Measurements from ENCODE around the gene SERTAD3. TPM values are rescaled to one million over a fixed set of nuclear protein-coding genes. Genes with fewer than 3 reads are reported as not detected.

The SERTAD3 gene
- polyA plus RNA-seq, 2 of the 4 experiments (the other 2 are of a cell fraction) = 39.7 to 40.2 TPM

DNA sequence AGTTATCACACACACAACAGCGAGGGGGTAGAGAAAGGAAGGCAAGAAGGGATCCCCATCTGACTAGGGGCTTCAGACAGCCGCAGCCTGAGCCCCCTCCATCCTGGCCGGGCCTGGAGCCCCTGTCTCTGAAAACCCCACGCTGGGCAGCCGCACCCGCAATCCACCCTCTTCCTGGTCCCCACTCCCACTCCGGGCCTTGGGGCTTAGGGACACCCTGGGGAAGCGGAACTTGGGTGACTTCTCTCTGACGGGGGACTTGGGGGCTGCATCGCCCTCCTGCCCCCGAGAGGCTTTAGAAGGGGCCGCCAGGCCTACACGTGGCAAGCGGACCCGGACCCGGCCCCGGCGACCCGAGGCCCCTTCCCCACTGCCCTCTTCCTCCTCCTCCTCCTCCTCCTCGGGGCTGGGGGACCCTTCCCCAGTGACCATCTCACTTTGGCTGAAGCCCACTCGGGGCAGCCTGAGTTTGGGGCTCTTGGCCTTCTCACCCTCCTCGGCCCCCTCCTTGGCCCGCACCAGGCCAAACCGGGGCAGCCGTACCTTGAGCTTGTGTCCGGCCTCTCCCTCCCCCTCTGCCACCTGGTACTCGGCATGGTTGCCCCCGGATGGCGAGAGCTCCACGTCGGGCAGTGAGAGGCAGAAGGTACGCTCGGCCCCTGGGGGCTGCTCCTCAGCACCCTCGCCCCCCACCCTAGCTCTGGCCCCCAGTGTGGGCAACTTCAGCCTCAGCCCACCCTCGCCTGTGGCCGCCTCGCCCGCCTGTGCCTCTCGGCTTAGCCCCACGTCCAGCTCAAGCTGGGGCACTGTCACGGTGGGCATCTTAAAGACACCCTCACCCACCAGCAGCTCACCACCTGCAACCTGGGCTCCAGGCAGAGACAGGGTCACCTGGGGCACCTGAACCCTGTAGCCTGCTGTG lies 50.0 kb downstream of the SERTAD3 start:
- no peaks in the 10 kb centered on the region for H3K9me3 ChIP-seq
- 82% methylated on average over 38 of the region's 41 CpGs for WGBS (ENCODE audit: missing lambda C conversion rate)
- no peak overlapping the region for H3K4me3 ChIP-seq
- ChIA-PET POLR2A (interaction anchor here (0.9 to 2.1 kb wide), 2 partner anchors 26 to 32 kb away, joined by 6 to 8 read pairs; partner anchors contain the start of gene SERTAD1), CTCF (interaction anchor here (0.7 to 4.3 kb wide), 11 partner anchors 7 to 241 kb away, joined by 3 to 35 read pairs (median 5); no protein-coding TSS in a partner anchor)
- no peak for FAIRE-seq
- no peaks in the 10 kb centered on the region for H3K4me1 ChIP-seq
- H3K4me2 ChIP-seq = no peak overlapping the region
- no peak for TF ChIP-seq PHF8 (IDR thresholded peaks at IDR 0.05; ENCODE audit: borderline replicate concordance, low read depth)
- TF ChIP-seq, protein P1, sequence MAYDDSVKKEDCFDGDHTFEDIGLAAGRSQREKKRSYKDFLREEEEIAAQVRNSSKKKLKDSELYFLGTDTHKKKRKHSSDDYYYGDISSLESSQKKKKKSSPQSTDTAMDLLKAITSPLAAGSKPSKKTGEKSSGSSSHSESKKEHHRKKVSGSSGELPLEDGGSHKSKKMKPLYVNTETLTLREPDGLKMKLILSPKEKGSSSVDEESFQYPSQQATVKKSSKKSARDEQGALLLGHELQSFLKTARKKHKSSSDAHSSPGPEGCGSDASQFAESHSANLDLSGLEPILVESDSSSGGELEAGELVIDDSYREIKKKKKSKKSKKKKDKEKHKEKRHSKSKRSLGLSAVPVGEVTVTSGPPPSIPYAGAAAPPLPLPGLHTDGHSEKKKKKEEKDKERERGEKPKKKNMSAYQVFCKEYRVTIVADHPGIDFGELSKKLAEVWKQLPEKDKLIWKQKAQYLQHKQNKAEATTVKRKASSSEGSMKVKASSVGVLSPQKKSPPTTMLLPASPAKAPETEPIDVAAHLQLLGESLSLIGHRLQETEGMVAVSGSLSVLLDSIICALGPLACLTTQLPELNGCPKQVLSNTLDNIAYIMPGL (CRISPR knock-in tag; IDR thresholded peaks at IDR 0.05; ENCODE audit: borderline replicate concordance) = no peak
- TF ChIP-seq RCOR1 (IDR thresholded peaks at IDR 0.05; ENCODE audit: low read depth, low read length) = no peak
- no peak for TF ChIP-seq RFX5 (IDR thresholded peaks at IDR 0.05)
- no peak for TF ChIP-seq USF2 (IDR thresholded peaks at IDR 0.05)
- TF ChIP-seq RARB (CRISPR knock-in tag; IDR thresholded peaks at IDR 0.05) = no peak
- no peak for TF ChIP-seq REST (IDR thresholded peaks at IDR 0.05)
- no peak for TF ChIP-seq NR3C1 (IDR thresholded peaks at IDR 0.05)
- no peak for TF ChIP-seq MYC (IDR thresholded peaks at IDR 0.05; ENCODE audit: borderline replicate concordance, low read length)
- TF ChIP-seq SMC3 (IDR thresholded peaks at IDR 0.05) = no peak
- TF ChIP-seq NPAS2 (CRISPR knock-in tag; IDR thresholded peaks at IDR 0.05; ENCODE audit: borderline replicate concordance) = no peak
- no peak for TF ChIP-seq TFCP2L1 (CRISPR knock-in tag; IDR thresholded peaks at IDR 0.05)
- TF ChIP-seq, protein P2, sequence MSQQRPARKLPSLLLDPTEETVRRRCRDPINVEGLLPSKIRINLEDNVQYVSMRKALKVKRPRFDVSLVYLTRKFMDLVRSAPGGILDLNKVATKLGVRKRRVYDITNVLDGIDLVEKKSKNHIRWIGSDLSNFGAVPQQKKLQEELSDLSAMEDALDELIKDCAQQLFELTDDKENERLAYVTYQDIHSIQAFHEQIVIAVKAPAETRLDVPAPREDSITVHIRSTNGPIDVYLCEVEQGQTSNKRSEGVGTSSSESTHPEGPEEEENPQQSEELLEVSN (IDR thresholded peaks at IDR 0.05; ENCODE audit: borderline replicate concordance, low read depth) = no peak
- TF ChIP-seq EHMT2 (IDR thresholded peaks at IDR 0.05; ENCODE audit: low read depth) = no peak
- TF ChIP-seq BHLHE40 (IDR thresholded peaks at IDR 0.05; ENCODE audit: low read depth, low read length) = no peak
- TF ChIP-seq HOXB13 (CRISPR knock-in tag; IDR thresholded peaks at IDR 0.05; ENCODE audit: low read depth) = no peak
- TF ChIP-seq MAX (IDR thresholded peaks at IDR 0.05) = no peak
- no peak for TF ChIP-seq KDM5A (IDR thresholded peaks at IDR 0.05)
- no peak for TF ChIP-seq ZNF302 (CRISPR knock-in tag; IDR thresholded peaks at IDR 0.05)
- no peak overlapping the region; a peak in 1 of 6 replicates for H3K27ac ChIP-seq
- ATAC-seq = no peak
- no peak for DNase-seq (ENCODE audit: low read depth in 1 of 2, low spot score in 1 of 2)

Data from A549 (cell line).